HG02943 (cell line): Measurements from ENCODE around the gene ITPRID2.

Experiments used
- ATAC-seq: cut with Tn5 transposase; IDR thresholded peaks from one replicate; pipeline ENCODE4 v1.9.1; 2021; ENCODE audit warnings: mild to moderate bottlenecking, low read depth, moderate library complexity; ENCODE audit not compliant: unreplicated experiment

The ITPRID2 gene

DNA sequence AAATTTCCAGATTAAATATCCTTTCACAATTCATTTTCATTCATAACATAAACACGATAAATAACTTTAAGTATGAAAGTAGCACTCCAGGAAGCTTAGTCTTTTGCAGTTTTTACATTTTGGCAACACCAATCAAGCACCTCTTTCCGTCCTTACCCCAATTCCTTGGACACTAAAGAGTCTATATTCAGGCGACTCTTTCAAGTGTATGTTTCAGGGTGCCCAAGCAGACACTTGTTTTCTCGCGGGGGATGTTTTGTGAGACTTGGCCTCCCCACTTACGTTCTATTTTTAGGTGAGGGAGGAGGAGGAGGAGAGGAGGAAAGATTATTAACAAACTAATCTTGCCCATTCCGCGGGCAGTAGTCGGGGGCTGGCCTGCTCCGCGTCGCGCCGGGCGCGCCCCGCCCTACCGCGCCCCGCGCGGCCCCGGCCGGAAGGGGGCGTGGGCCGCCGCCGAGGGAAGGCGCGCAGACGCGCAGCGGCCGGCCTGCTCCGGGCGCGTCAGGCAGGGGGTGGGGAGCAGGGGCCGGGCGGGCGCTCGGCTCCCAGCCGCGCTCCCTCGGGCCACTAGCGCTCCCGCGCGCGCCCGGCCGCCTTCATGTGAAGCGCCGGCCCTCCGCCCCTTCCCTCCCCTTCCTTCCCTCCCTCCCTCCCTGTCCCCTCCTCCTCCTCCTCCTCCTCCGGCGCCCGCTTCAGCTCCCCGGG, at the start of gene ITPRID2:
TSS of gene ITPRID2 (plus strand) at position 473 of the 708 bp plus-strand sequence. CDS start 337 bp downstream, outside the sequence.
- peak; percentile 90 for ATAC-seq

DNA sequence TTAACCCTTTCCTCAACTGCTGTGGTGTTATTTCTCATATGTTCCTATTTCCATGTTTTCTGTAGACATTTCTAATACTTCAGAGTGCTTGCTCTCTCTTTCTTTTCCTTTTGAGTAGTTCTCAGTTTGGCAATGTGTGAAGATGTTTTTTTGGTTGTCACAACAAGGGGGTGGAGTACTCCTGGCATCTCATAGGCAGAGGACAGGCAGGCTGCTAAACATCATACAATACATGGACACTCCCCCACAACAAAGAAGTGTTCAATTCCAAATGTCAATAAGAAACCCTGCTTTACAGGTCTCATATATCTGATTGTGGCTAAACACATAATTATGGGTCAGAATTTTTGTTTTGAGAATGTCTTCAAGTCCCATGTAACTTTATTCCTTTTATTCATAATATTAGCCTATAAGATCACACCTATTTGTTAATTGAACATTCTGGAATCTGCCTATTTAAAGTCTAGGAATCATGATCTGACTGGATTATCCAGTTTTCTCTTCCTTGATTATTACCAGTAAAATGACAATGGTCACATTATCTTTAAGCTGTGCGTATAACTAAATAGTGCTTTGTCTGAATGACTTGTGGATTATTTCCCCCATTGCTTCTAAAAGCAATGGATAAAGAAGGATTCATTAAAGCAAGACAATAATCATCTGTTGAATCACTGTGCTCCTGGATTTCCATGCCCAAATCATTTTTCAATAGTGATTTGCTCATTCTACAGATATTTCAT, 46.8 kb upstream of the ITPRID2 start:
- no peak for ATAC-seq

DNA sequence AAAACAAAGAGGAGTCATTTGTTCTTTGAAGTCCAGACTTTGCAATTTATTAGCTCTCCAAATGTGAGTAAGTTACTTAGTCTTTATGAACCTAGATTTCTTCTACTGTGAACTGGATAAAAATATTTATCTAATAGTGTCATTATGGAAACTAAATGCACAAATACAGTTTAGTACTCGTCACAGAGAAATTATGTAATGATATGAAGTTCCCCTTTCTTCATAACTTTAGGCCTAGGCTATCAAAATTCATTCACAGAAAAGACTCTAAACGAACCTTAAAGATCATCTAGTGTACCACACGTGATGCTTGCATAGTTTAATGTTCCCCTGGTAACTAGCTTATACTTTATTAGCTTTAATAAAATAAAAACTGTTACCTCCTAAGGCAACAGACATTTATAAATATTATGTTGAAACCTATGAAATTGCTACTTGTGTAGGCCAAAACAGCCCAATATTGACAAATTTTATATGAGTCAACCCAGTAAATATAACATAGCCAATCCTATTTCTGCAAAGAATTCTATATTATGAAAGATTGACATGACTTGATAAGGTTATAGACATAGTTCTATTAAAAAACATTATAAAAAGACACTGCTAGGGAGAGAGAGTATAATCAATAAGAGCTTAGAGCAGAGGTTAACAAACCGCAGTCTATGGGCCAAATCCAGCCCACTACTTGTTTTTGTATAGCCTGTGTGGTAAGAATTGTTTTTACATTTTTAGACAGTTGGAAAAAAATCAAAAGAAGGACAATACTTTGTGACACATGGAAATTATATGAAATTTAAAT, 44.9 kb upstream of the ITPRID2 start:
- no peak for ATAC-seq

DNA sequence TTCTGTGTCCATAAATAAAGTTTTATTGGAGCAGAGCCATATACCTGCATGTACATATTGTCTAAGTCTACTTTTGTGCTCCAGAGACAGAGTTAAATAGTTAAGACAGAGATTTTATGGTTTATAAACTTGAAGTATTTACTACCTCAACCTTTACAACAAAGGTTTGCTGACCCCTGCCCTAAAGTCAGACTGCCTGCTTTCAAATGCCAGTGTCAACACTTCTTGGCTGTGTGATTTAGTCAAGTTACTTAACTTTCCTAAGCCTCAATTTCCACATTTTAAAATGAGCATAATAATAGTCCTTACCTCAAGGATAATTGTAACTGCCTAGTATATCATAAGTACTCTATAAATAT, 44.4 kb upstream of the ITPRID2 start:
- ATAC-seq = no peak

DNA sequence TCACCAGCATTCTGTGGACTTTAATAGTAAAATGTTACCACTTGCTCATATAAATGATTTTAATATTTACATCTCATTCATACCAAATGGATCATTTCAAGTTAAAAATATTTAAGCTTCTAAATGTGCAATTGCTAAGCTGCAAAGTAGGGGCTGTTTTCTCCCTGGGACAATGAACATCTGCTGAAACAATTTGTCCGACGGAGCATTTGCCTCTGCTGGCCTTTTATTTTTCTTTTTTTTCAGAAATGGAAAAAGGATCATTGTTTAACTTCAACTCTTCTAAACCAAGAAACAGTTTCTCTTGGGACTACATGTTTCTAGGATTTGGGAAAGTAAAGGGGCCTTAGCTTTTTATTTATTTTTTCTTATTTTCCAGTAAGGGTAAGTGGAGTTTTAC, 43.8 kb upstream of the ITPRID2 start:
- no peak for ATAC-seq

DNA sequence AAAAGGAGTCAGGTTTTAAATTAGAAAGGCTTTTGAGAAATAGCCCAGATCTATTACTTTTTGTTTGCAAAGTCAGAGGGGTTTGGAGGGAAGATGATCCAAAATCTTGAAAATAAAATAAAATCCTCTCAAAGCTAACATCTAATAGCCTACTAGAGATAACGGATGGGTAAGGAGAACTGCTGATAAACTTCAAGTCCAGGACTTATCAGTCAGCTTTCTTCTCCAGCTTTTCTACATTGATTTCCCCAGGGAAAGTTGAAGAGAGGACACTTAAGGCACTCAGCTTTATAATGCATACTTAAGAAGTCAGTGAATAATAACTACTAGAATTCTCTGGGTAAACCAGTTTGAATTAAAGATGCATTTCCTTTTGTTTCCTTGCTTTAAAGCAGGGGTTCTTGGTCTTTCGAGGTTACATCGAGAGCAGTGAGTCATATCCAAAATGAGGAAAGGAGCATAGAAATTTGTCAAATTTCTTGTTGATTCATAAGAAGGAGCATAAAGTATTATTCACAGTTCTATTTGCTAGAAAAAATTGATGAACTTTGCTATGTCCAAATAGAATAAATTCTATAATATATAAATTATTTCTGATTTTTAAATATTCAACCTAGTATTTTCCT, 43.2 kb upstream of the ITPRID2 start:
- no peak for ATAC-seq

DNA sequence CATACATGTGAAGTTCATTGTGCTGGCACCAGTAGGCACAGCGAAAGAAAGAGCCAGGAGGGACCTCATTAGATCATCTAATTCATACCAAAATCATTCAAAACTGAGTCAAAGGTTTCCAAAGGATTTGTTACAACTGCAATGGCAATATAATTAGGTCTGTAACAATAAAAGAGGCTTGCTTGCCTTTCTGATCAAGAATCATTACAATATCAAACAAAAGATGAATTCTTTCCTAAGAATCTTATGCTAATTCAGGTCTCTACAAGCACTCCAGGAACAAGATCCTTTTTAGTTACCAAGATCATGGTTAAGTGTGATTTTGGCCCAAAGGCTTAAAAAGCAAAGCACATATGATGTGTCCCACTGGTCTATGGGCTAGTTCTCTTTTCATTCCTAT, 41.9 kb upstream of the ITPRID2 start:
- ATAC-seq = no peak

DNA sequence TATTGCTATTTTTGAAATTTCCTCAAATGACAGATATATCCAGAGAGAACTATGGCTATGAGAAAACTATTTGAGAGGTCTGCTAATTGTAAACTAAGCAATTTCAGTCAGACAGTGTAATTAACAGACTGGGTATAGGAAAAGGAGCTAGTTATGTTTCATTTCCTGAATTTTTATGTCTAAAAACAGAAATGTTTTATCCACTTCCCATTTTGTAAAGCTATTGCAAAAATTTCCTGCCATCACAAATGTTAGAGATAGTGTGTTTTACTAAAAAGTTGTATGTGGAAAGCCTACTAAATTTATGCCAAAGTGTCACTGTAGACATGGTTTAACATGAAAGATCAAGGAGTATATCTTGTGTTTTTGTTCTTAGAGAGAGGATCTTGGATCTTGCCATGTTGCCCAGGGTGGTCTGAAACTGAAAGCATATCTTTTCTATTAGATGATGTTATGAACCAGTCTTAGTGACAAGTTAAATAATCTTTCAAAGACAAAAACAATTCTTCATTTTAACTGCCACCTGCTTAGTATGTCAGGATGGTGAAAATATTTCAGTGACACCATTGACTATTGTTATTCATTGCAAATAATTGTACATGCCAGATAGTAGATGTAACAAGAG, 40.5 kb upstream of the ITPRID2 start:
- ATAC-seq = peak; percentile 63

DNA sequence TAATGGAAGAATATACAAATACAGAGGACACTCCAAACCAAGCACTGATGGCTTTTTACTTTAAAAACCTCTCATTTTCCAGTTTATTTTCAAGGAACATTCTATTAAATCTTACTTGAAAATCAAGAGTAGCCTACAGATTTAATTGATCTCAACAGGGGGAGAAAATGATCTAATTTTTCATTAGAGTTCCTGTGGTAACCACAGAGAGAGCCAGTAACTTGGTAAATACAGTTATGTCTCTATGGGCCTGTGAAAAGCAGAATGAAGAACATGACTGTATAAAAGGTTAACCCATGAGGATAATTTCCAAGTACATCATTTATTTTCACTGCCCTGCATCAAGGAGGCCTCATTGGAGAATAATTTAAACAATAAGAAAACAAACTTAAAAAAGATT, 39.8 kb upstream of the ITPRID2 start:
- ATAC-seq = no peak

DNA sequence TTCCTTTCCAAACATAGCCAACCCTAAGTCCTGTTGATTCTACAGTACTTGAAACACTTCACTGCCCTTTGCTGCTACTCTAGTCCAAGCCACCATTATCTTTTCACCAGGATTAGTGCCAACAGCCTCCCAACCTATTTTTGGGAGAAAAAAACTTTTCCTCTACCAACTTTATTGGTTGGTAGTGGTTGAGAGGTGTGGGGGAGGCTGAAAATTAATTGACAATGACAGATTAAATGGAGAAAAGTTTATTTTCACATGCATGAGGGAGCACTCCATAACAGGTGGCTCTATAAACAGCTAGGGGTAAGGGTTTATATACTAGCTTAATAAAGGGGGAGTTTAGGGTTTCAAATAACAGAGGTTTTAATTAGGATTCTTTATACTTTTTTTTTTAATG, 37.8 kb upstream of the ITPRID2 start:
- ATAC-seq = no peak

DNA sequence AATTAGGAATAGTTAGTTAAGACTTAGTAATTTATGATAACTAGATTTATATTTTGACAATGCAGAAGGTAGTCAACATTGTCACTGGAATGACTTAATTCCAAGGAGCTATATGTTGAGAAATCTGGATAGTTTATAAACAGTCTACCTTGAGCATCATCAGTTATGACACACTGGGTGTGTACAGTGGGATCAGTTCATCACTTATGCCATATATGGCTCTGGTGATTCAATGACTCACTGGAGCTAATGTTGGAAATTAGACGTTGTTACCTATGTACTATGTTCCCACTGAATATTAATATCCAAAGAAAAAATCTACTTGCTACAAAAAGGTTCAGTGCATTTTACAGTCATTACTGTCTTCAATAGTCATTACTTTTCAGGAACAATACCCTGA, 34.0 kb upstream of the ITPRID2 start:
- ATAC-seq = no peak

DNA sequence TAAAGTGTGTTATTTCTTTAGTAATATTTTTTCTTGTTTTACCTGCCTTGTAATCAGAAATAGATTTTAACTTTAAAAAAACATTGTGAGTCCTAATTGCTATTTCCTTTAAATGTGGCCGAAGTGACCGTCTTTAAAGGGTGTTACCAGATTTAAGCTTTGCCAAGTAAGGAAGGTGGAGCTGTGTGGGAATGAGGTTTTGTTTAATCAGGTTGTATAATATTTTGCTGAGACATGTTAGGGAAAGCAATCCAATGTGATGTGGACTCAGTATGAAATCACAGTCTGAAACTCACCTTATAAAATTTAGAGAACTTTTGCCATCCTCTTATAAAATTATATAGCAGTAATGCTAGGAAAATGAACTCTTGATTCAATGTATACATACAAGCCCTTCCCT, 32.9 kb upstream of the ITPRID2 start:
- no peak for ATAC-seq

DNA sequence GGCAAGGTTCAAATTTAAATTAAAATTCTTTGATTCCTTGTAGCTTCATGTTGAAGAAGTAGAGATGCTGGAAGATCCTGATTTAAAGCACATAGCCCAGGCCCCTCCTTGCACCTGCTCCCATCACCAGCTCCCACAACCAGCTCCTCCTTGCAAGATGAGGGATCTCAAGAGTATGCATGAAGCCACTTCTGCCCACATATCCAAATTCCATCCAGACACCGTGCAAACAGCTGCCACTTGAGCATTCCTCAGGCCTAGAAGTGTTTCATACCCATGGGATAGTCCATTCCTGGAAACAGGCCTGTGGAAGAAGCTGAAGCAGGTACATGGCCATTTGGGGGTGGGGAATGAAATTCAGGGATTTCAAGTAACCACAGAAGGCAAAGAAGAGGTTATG, 32.4 kb upstream of the ITPRID2 start:
- ATAC-seq = no peak

DNA sequence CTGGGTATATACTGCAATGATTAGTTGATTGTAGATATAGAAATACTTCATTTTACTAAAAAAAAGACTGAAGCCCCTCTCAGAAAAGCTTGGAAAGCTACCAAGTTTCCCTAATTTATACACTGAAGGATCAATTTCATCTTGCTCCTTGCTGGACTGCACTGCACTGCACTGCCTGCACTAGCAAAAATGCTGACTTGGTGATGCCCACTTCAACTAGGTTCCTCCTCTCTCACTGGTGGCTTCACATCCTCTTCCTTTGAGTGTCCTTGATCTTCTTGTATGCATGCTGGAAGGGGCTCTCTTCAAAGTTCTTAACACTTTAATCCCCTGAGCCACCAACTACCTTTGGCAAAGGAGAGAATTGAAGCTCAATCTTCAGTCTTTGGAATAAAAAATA, 31.7 kb upstream of the ITPRID2 start:
- no peak for ATAC-seq

DNA sequence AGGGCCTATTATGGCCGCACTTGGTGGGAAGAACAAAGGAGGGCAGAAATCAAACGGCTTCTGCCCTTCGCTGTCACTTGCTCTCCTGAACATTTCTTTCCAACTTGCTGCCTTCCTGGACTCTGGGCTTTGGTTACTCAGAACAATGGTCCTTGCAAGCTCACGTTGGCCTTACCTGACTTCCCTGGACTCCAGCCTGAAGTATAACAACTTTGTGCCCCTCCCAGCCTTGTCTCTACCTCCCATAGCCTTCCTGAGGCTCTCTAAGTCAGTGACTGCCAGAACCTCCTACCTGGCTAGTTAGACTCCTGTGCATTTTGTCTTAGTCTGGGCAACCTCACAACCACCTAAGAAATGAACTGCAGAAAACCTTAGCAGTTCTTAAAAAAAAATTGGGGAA, 30.2 kb upstream of the ITPRID2 start:
- no peak for ATAC-seq

DNA sequence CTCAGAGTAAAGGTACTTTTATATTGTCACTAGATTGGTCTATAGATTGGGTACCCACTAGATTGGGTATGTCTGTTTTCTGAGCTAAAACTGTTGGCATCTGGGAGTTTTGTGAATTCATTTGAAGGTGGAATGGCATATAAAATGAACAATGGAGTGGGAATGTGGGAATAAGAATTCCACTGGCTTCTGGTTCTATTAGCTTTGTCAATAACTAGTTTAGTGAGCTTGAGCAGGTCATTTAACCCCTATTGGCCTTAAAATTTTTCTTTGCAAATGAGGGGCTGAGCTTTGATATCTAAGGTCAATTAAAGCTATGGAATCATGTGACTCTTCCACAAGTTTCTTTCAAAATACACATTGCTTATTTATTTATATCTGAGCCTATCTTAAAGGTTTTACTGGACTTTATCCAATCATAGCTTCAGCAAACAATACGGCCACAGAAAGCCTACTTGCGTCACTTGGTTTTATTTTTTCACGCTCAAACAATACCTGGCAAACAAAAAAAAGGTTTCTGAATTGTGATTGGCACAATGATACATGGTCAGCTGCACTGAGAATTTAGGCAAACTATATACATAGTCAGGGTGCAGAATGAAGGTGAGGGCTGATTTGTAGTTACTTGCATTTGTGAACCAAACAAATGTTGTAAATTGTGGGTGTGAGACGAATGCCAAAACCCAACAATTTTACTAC, 28.8 kb upstream of the ITPRID2 start:
- no peak for ATAC-seq

DNA sequence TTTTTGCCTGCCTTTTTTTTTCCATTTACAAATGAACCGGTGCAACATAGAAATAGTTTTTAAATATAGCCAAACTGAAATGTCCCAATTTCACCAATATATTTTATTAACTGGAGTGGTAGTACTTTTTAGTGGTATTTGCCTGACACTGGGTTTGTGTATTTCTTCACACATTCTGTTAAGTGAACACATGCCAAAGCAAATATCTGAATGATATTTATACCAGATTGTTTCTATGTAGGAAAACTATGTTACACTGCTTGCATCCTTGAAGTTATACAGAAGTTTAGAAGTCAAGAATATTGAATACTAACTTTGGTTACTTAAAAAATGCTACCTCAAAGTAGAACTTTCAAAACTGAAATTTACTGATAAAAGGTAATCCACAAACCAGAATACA, 19.4 kb upstream of the ITPRID2 start:
- ATAC-seq = no peak

DNA sequence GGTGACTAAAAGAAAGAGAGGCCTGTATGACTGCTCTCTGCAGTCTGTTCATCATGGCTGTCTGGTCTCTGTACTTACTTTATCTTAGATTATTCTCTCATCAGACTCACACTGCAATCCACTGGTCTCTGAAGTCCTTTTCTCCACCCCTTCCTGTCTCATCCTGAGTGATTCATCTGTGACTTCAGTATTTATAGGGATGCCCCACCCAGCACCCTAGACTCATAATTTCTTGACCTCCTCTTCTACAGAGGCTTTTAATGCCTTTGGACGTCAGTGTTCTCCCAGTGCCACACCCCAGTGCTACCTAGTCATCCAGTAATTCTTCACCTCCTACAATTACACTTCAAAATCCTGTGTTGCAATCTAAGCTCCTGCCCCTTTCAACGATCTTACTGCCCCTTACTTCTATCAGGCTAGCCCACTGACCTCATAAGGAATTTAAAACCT, 14.9 kb upstream of the ITPRID2 start:
- no peak for ATAC-seq

DNA sequence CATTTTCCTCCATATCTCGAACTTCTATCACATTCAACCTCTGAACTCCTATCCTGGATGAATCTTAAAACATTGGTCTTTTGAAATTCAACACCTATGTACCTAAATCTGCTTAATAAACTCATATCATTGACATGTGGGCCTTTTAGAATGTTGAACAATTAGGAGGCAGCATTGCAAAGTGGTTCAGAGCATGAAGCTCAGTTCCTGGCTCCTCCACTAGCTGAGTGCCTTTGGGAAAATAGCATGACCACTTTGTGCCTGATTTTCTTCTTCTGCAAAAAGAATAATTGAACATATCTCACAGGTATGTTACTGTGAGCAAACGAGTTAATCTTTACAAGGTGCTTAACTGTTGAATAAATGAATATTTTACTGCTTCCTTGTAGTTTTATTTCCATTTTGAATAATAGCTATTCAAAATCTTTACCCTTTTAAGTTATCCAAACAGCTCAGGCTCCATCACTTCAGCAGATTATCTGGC, 14.3 kb upstream of the ITPRID2 start:
- ATAC-seq = no peak

DNA sequence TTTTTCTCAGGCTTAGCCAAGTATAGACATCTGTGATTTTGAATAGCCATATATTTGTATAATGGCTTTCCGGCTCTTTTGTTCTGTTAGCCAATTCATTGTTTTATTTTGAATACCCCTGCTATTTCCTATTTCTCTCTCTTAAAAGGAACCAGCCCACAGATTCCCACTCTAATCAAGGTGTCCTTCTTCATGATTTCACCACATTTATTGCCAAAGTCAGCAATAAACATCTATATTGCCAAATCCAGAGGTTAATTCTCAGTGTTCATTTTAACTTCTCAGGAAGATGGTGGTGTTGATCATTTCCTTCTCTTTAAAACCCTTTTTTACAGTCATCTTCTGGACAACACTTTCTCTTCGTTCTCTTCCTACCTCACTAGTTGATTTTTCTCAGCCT, 13.1 kb upstream of the ITPRID2 start:
- ATAC-seq = no peak
